ENCODE measurements around the gene HOXA2. TPM values are rescaled to one million over a fixed set of nuclear protein-coding genes. Genes with fewer than 3 reads are reported as not detected.

The HOXA2 gene
- total and polyA plus RNA-seq, 2 of the 13 experiments (the other 11 are each of a cell fraction or from before 2014, with no cell fraction given), result 0.22 to 0.29 TPM

- TF ChIP-seq GRHL1 (CRISPR knock-in tag; conservative IDR thresholded peaks at IDR 0.05), result no peak
- no peak for TF ChIP-seq KLF13 (CRISPR knock-in tag; IDR thresholded peaks at IDR 0.05)
- no peak for TF ChIP-seq NFAT5 (CRISPR knock-in tag; IDR thresholded peaks at IDR 0.05)
- TF ChIP-seq ASH2L (IDR thresholded peaks at IDR 0.05; ENCODE audit: insufficient read length, low read depth, low read length), result peak; percentile 69
- TF ChIP-seq MAZ (IDR thresholded peaks at IDR 0.05; ENCODE audit: borderline replicate concordance, low read depth, low read length), result peak; percentile 80; the same call in 1 of the 2 replicates
- peak; percentile 86 for TF ChIP-seq MAZ (CRISPR knock-in tag; IDR thresholded peaks at IDR 0.05; ENCODE audit: low read depth)
- no peak for TF ChIP-seq ZNF292 (CRISPR knock-in tag; IDR thresholded peaks at IDR 0.05; ENCODE audit: borderline replicate concordance, low read depth)
- TF ChIP-seq PRDM4 (CRISPR knock-in tag; IDR thresholded peaks at IDR 0.05; ENCODE audit: borderline replicate concordance), result no peak
- TF ChIP-seq NPAS2 (CRISPR knock-in tag; IDR thresholded peaks at IDR 0.05; ENCODE audit: borderline replicate concordance), result no peak
- no peak for TF ChIP-seq SNAI1 (CRISPR knock-in tag; IDR thresholded peaks at IDR 0.05; ENCODE audit: borderline replicate concordance)
- peak; percentile 76; the same call in 1 of the 2 replicates for TF ChIP-seq MXD1 (CRISPR knock-in tag; IDR thresholded peaks at IDR 0.05)
- TF ChIP-seq ETS1 (CRISPR knock-in tag; IDR thresholded peaks at IDR 0.05), result no peak
These were observed 28.3 kb upstream of the HOXA2 start, which contains the start of gene HOXA4 (continued) for GRCh38 chr7:27130540-27131389.

Data from HepG2 (cell line).